Osteocyte (in vitro differentiated cells): ENCODE measurements around the gene S1PR4. TPM values are rescaled to one million over a fixed set of nuclear protein-coding genes. Genes with fewer than 3 reads are reported as not detected.
"Not testable (repeated sequence)": the region's sequence is repeated elsewhere in the genome, so short reads cannot be mapped to it uniquely, and the experiment has no call there.

Experiments used
- DNase-seq: peaks from one replicate; pipeline ENCODE4 v3.0.0; 2021; ENCODE audit warnings: mixed read lengths; ENCODE audit not compliant: unreplicated experiment; ENCODE audit errors: extremely low spot score
- H3K27ac Mint-ChIP-seq: one replicate; pipeline ENCODE4 v1.8.0; 2021; ENCODE audit warnings: mild to moderate bottlenecking, mixed read lengths; ENCODE audit not compliant: unreplicated experiment
- H3K27me3 Mint-ChIP-seq: one replicate; pipeline ENCODE4 v1.8.0; 2021; ENCODE audit warnings: mixed read lengths; ENCODE audit not compliant: unreplicated experiment
- H3K36me3 Mint-ChIP-seq: one replicate; pipeline ENCODE4 v1.8.0; 2021; ENCODE audit warnings: mixed read lengths; ENCODE audit not compliant: unreplicated experiment
- H3K4me1 Mint-ChIP-seq: one replicate; pipeline ENCODE4 v1.8.0; 2021; ENCODE audit warnings: mixed read lengths; ENCODE audit not compliant: unreplicated experiment
- H3K4me3 Mint-ChIP-seq: one replicate; pipeline ENCODE4 v1.8.0; 2021; ENCODE audit warnings: mild to moderate bottlenecking, moderate library complexity, mixed read lengths; ENCODE audit not compliant: unreplicated experiment
- H3K9me3 Mint-ChIP-seq: one replicate; pipeline ENCODE4 v1.8.0; 2021; ENCODE audit warnings: mixed read lengths; ENCODE audit not compliant: unreplicated experiment
- CTCF ChIP-seq: fragments of 200-600 bp; sonication (generic); IDR thresholded peaks from 2 replicates; pipeline ENCODE4 v1.5.0; 2021; ENCODE audit warnings: antibody characterized with exemption, mild to moderate bottlenecking, moderate library complexity
- total RNA-seq: library from RNA; stranded (reverse); gene quantifications from 2 replicates; pipeline ENCODE4 v1.2.1, GENCODE V29; 2021

The S1PR4 gene
- total RNA-seq, 1 donor from 2014 or later = not detected

GRCh38 chr19:3190921-3191805 lies 12.6 kb downstream of the S1PR4 start:
- no peak for TF ChIP-seq CTCF
- Mint-ChIP-seq H3K9me3 (no peaks in the 10 kb centered on the region), H3K27ac (no peak overlapping the region), H3K4me1 (peaks cover 20% of the 10 kb centered on the region), H3K4me3 (no peak overlapping the region), H3K36me3 (peaks cover 9% of the 10 kb centered on the region), H3K27me3 (no peaks in the 10 kb centered on the region)
- no peak for DNase-seq

- not testable (repeated sequence) for H3K9me3 Mint-ChIP-seq, H3K36me3 Mint-ChIP-seq, H3K27me3 Mint-ChIP-seq, H3K27ac Mint-ChIP-seq, H3K4me3 Mint-ChIP-seq, DNase-seq
- H3K4me1 Mint-ChIP-seq = peaks cover 16% of the 10 kb centered on the region
These were observed 13.2 kb downstream of the S1PR4 start for GRCh38 chr19:3191806-3192104.

- H3K27me3 Mint-ChIP-seq = no peaks in the 10 kb centered on the region
- peaks cover 9% of the 10 kb centered on the region for H3K36me3 Mint-ChIP-seq
- peaks cover 11% of the 10 kb centered on the region for H3K4me1 Mint-ChIP-seq
- no peak for DNase-seq
- no peak for TF ChIP-seq CTCF
- H3K9me3 Mint-ChIP-seq = no peaks in the 10 kb centered on the region
- no peak overlapping the region for H3K27ac Mint-ChIP-seq
- no peak overlapping the region for H3K4me3 Mint-ChIP-seq
These were observed 13.7 kb downstream of the S1PR4 start for GRCh38 chr19:3192228-3192635.

GRCh38 chr19:3192684-3193083 lies 14.1 kb downstream of the S1PR4 start:
- DNase-seq = no peak
- Mint-ChIP-seq H3K36me3 (peaks cover 9% of the 10 kb centered on the region), H3K4me3 (no peak overlapping the region), H3K9me3 (no peaks in the 10 kb centered on the region), H3K27ac (no peak overlapping the region), H3K4me1 (peaks cover 9% of the 10 kb centered on the region), H3K27me3 (no peaks in the 10 kb centered on the region)
- no peak for TF ChIP-seq CTCF

- Mint-ChIP-seq H3K27ac (no peak overlapping the region), H3K9me3 (no peaks in the 10 kb centered on the region), H3K36me3 (peaks cover 9% of the 10 kb centered on the region), H3K4me3 (no peak overlapping the region), H3K4me1 (peaks cover 5% of the 10 kb centered on the region), H3K27me3 (no peaks in the 10 kb centered on the region)
- TF ChIP-seq CTCF = no peak
- DNase-seq = no peak
These were observed 14.9 kb downstream of the S1PR4 start for GRCh38 chr19:3193256-3194105.
